GM21390 (cell line): ENCODE data around the gene RHOBTB3.
"Not testable (repeated sequence)": the region's sequence is repeated elsewhere in the genome, so short reads cannot be mapped to it uniquely, and the experiment has no call there.

Experiments
- ATAC-seq: cut with Tn5 transposase; IDR thresholded peaks from one replicate; pipeline ENCODE4 v1.9.1; 2021; ENCODE audit not compliant: unreplicated experiment

RHOBTB3 gene

GRCh38 chr5:95713246-95713645 lies 17.9 kb upstream of the RHOBTB3 start:
- ATAC-seq, result not testable (repeated sequence)

- no peak for ATAC-seq
Observed at GRCh38 chr5:95713960-95714710, 17.0 kb upstream of the RHOBTB3 start.

GRCh38 chr5:95715799-95716461 lies 15.2 kb upstream of the RHOBTB3 start:
- ATAC-seq, result no peak

- no peak for ATAC-seq
Observed at GRCh38 chr5:95717439-95717838, 13.7 kb upstream of the RHOBTB3 start.

- peak; percentile 87 for ATAC-seq
Observed at GRCh38 chr5:95718203-95718602, 12.9 kb upstream of the RHOBTB3 start.

GRCh38 chr5:95718738-95719137 lies 12.4 kb upstream of the RHOBTB3 start:
- ATAC-seq, result no peak

- no peak for ATAC-seq
Observed at GRCh38 chr5:95720094-95720786, 10.9 kb upstream of the RHOBTB3 start.

GRCh38 chr5:95721582-95722295 lies 9.4 kb upstream of the RHOBTB3 start:
- ATAC-seq, result no peak

GRCh38 chr5:95723632-95724369 lies 7.3 kb upstream of the RHOBTB3 start:
- ATAC-seq, result no peak

GRCh38 chr5:95725071-95725820 lies 5.9 kb upstream of the RHOBTB3 start:
- no peak for ATAC-seq

- ATAC-seq, result peak; percentile 39
Observed at GRCh38 chr5:95725937-95726810, 5.0 kb upstream of the RHOBTB3 start.

GRCh38 chr5:95726811-95727763 lies 4.0 kb upstream of the RHOBTB3 start:
- no peak for ATAC-seq

GRCh38 chr5:95727764-95728191 lies 3.4 kb upstream of the RHOBTB3 start:
- peak; percentile 29 for ATAC-seq

GRCh38 chr5:95728494-95729114 lies 2.5 kb upstream of the RHOBTB3 start:
- ATAC-seq, result no peak

GRCh38 chr5:95729115-95730010 lies 1.8 kb upstream of the RHOBTB3 start:
- no peak for ATAC-seq

- no peak for ATAC-seq
Observed at GRCh38 chr5:95730011-95730700, 980 bp upstream of the RHOBTB3 start.
